CD4-positive, alpha-beta T cell treated with Interleukin-4 for 1 hour (primary cell): ENCODE data around the gene GRHPR.
A peak's percentile ranks its signal among the peaks of the same experiment; 100 is the strongest.

Experiments used
- DNase-seq, 2 donors: peaks; one replicate each; pipeline ENCODE4 v3.0.0-alpha.2; 2020 to 2022

GRHPR gene

GRCh38 chr9:37399336-37399735, 23.2 kb upstream of the GRHPR start:
- no peak for DNase-seq

- DNase-seq, result no peak
Observed at GRCh38 chr9:37404590-37404989, 17.9 kb upstream of the GRHPR start.

GRCh38 chr9:37405350-37405749, 17.1 kb upstream of the GRHPR start:
- no peak for DNase-seq

GRCh38 chr9:37405764-37406380, 16.6 kb upstream of the GRHPR start:
- no peak for DNase-seq

GRCh38 chr9:37406603-37407401, 15.7 kb upstream of the GRHPR start:
- no peak for DNase-seq

- DNase-seq, result no peak
Observed at GRCh38 chr9:37407468-37407867, 15.0 kb upstream of the GRHPR start.

- DNase-seq, result peak; percentile 80 to 91
Observed at GRCh38 chr9:37408933-37409710, 13.4 kb upstream of the GRHPR start.

- DNase-seq, result no peak
Observed at GRCh38 chr9:37410354-37410861, 12.1 kb upstream of the GRHPR start.

GRCh38 chr9:37410969-37411785, 11.3 kb upstream of the GRHPR start:
- no peak for DNase-seq

GRCh38 chr9:37412431-37413151, 9.9 kb upstream of the GRHPR start:
- no peak for DNase-seq

- no peak for DNase-seq
Observed at GRCh38 chr9:37413311-37413710, 9.2 kb upstream of the GRHPR start.

GRCh38 chr9:37414503-37414943, 8.0 kb upstream of the GRHPR start:
- no peak for DNase-seq

- peak; percentile 75 to 82 for DNase-seq
Observed at GRCh38 chr9:37415011-37415719, 7.3 kb upstream of the GRHPR start.

- no peak for DNase-seq
Observed at GRCh38 chr9:37417252-37417803, 5.2 kb upstream of the GRHPR start.

- no peak for DNase-seq
Observed at GRCh38 chr9:37417857-37418618, 4.5 kb upstream of the GRHPR start.

- no peak for DNase-seq
Observed at GRCh38 chr9:37419204-37419603, 3.3 kb upstream of the GRHPR start.

GRCh38 chr9:37420271-37421215, 2.0 kb upstream of the GRHPR start:
- no peak for DNase-seq

- DNase-seq, result no peak
Observed at GRCh38 chr9:37421914-37422288, 595 bp upstream of the GRHPR start.

GRCh38 chr9:37423508-37423907, 1.0 kb downstream of the GRHPR start:
- no peak for DNase-seq
